Fibroblast of pulmonary artery (primary cell): ENCODE data around the gene SMIM44.

Source experiments
- DNase-seq: peaks from one replicate; pipeline ENCODE4 v3.0.0-alpha.2; 2010; ENCODE audit warnings: low read depth
- H3K4me3 ChIP-seq: replicated peaks from 2 replicates; pipeline ENCODE4 v1.5.1; 2011; ENCODE audit warnings: low read depth, mild to moderate bottlenecking, control low read depth, low read length, moderate library complexity
- CTCF ChIP-seq: IDR thresholded peaks from 2 replicates; pipeline ENCODE4 v1.5.1; 2011; ENCODE audit warnings: mild to moderate bottlenecking, control low read depth, low read length, inconsistent platforms; ENCODE audit errors: missing control alignments

Gene SMIM44

GRCh38 chr19:3517638-3518037 lies 34.4 kb upstream of the SMIM44 start:
- no peak for TF ChIP-seq CTCF
- DNase-seq, result no peak
- no peak overlapping the region for H3K4me3 ChIP-seq

- DNase-seq, result no peak
- no peak for TF ChIP-seq CTCF
- H3K4me3 ChIP-seq, result no peak overlapping the region
Measured at GRCh38 chr19:3516675-3517207, 33.5 kb upstream of the SMIM44 start.

- peak; percentile 22 for DNase-seq
- H3K4me3 ChIP-seq, result no peak overlapping the region
- TF ChIP-seq CTCF, result no peak
Measured at GRCh38 chr19:3515891-3516422, 32.7 kb upstream of the SMIM44 start.

- no peak for TF ChIP-seq CTCF
- no peak overlapping the region for H3K4me3 ChIP-seq
- DNase-seq, result no peak
Measured at GRCh38 chr19:3514930-3515329, 31.7 kb upstream of the SMIM44 start.

GRCh38 chr19:3513229-3514140 lies 30.2 kb upstream of the SMIM44 start:
- H3K4me3 ChIP-seq, result no peak overlapping the region
- TF ChIP-seq CTCF, result no peak
- no peak for DNase-seq

- DNase-seq, result no peak
- no peak overlapping the region for H3K4me3 ChIP-seq
- no peak for TF ChIP-seq CTCF
Measured at GRCh38 chr19:3512562-3513228, 29.5 kb upstream of the SMIM44 start.
